Middle frontal gyrus (tissue), 1 donor: ENCODE data around the gene TAX1BP1.
"Not testable (repeated sequence)": the region's sequence is repeated elsewhere in the genome, so short reads cannot be mapped to it uniquely, and the experiment has no call there.

Experiments
- DNase-seq: peaks from one replicate; pipeline ENCODE4 v3.0.0-alpha.2; 2015; ENCODE audit warnings: low spot score; ENCODE audit errors: extremely low spot score

TAX1BP1 gene

DNA sequence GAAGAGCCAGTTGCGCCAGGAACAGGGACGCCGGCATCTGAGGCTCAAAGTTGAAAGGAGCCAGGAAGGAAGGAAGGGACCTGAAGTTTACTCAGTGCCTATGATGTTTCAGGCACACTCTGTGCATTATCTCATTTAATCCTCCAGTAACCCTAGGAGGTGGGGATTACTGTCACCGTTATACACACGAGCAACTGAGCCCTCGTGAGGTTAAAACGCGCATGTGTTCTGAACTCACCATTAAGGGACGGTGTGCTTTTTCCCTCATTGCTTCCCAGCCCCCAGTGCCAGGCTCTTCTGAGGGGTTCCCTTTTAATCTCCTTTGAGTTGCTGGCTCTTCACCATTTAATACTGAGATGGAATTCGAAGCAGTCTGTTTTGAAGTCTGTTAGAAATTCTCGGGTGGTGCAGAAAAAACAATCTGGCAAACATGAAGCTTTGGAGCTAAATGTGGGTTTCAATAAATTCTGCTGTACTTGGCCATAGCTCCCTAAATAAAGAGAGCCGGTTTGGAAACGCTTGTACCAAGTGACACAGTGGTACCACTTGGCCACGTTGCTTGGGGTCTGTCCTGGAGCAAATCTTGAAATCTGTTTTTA lies 102.2 kb downstream of the TAX1BP1 start:
- no peak for DNase-seq

DNA sequence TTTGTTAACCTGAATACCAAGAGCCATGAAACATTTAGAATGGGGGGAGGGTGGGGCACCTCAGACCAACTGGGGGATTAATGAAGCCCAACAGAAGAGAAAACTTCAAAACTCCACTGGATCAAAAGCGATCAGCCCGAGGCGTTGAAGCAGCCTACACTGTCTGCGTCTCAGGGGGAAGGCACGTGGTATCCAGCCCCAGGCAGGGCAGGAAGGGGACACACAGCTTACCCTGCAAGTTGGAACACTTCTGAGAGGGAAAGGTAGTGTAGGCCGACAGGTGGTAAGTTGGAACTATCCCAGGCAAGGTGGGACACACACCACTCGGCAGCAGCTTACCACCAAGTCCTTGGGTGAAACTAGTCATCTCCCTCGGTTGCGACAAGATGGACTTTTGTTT lies 102.9 kb downstream of the TAX1BP1 start:
- DNase-seq = no peak

DNA sequence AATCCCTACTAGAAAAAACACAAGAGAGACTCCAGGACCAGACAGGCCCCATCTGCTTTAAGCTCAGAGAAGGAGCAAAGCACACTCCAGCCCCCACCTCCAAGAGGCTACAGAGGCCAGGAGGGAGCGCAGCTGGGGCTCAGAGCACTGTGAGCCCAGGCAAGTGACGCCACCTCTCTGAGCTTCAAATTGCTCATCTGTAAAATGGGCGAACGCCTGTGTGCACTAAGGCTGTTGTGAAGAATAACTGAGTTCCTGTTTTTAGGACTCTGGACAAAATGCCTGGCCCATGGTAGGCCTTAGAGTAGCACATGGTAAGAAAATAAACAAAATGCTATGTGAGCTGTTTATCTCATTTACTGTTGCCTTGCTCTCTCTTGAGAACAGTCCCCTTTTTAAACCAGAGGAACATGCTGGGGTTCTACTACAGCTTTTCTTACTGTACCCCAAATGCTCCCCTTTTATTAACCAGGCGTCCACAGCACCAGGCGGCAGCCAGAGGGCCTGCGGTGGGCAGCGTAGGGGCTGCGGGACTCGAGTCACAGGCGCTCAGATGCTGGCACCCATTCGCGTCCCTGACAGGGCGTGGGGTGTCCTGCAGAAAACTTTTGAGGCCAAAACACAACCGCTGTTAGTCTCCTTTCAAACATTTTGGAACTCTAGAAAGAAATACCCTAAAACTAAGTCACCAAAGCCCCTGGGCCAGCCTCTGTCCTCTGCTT lies 103.8 kb downstream of the TAX1BP1 start:
- DNase-seq = no peak

GRCh38 chr7:27846388-27846787 lies 106.4 kb downstream of the TAX1BP1 start:
- no peak for DNase-seq

DNA sequence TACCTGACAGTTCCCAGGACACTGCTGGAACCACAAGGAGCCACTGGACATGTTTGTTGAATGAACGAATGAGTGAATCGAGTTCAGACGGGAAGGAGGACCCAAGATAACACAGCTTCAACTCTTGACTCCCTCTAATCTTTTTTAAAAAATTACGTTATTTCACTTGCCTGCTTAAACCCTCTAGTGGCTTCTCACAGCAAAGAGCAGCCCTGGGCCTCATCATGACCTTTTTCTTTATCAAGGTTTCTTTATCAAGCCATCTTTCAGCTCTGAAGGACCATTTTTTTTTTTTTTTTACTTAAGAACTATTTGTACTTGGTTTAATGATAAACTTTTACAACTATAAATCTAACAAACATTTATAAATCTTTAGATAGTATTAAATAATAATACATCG lies 110.6 kb downstream of the TAX1BP1 start:
- no peak for DNase-seq

GRCh38 chr7:27856703-27857485 lies 116.9 kb downstream of the TAX1BP1 start:
- DNase-seq = not testable (repeated sequence)

DNA sequence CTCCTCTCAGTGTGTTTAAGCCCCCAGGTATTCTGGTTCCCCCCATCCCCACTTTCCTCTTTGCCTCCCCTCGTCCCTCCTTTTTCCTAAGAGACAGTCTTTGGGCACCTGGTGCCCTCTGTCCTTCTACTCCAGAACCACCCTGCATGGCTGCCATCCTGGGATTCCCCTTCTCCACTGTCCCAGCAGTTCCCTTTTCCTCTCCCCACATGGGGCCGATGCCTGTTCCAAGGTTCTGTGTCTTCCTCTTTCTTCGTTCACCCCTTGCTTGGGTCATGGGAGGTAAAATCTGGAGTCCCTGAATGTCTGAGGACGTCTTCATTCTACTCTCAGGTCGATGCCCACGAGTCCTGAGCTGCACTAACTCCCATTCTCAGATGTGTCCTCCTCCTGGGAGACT lies 120.8 kb downstream of the TAX1BP1 start:
- no peak for DNase-seq

GRCh38 chr7:27861747-27862146 lies 121.8 kb downstream of the TAX1BP1 start:
- no peak for DNase-seq

- no peak for DNase-seq
These were observed 123.9 kb downstream of the TAX1BP1 start for GRCh38 chr7:27863880-27864279.

DNA sequence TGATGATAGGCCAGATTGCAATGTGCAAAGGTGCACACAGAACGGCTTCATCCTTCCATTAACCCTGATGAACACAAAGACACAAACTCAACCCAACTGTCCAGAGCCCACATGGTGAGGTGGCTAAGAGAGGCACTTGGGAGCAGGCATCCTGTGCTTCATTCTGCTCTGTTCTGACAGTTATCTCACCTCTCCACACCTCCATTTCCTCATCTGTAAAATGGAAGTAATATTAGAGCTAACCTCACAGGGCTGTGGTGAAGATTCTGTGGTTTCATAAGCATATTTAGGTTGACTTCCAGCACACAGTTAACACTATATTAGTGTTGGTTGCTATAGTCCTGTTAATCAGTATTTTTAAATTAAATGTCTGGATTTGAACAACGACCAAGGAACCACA lies 126.3 kb downstream of the TAX1BP1 start:
- DNase-seq = no peak

- no peak for DNase-seq
These were observed 127.1 kb downstream of the TAX1BP1 start for GRCh38 chr7:27866828-27867672.

DNA sequence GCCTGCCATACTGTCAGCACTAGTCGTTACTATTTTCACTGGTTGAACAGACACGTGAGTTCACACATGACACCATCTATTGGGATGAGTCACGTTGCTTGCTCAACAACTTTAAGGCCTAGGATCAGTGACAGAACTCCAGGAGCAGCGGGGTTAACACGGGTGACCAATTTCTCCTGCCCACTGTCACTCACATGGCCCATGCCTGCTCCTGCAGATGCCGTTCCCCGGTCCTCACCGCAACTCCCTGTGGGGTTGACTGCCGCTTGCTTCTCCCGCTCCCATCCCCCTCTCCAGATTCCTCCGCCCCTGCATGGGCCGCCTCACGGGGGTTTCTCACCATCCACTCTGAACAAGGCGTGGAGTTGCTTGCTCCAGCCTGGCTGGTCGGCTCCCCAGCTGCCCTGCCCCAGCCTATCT lies 128.2 kb downstream of the TAX1BP1 start:
- DNase-seq = no peak

DNA sequence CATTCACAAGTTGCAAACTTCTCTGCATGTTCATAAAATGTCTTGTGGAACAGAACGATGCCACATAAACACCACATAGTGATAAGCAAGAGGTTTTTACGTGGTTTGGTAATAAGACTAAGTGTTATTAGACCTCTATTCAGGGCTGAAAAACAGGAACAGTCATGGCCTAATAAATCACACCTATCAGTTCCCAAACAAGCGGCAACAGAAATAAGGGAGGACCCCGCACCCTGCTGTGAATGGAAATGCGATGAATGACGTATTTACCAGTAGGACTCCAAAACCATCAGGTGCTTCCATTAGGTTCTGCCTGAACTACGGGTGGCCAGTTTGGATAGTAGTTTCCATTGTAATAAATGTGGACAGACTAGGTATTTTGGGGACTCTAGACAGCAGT lies 129.1 kb downstream of the TAX1BP1 start:
- DNase-seq = no peak

DNA sequence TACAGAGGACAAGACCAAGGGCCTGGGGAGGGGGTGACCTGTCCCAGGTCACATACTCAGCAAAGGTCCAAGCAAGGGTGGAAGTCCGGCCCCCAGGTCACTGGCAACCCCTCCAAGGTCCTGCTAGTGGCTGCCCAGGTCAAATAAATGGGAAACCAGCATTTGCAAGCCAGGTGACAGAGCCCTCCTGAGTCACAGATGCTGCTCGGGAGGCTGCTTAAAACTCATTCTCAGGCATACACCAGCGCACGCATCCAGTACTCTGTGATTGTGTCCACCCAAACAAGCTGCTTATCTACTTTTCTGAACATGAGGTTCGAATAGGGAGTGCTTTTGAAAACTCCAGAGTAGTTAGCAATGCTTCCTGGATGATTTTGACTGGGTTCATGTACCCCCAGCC lies 130.6 kb downstream of the TAX1BP1 start:
- DNase-seq = no peak

DNA sequence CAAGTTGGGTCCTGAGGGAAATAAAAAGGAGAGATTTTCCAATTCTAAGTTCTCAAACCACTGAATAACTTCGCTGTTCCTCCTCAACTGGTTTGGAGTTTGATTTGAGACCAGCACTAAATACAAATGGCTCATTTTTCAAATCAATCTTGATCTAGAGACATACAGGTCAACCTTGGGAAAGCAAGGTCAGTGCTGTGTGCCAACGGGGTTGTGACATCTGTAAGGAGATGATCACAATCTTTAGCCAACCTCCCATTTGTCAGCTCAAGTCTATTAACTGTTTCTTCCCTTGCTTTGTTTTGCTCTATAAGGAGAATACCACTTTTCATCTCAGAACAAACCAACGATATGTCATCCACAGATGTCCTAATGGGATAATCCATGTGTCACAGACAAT lies 131.1 kb downstream of the TAX1BP1 start:
- DNase-seq = no peak

- no peak for DNase-seq
These were observed 131.9 kb downstream of the TAX1BP1 start for GRCh38 chr7:27871866-27872265.

DNA sequence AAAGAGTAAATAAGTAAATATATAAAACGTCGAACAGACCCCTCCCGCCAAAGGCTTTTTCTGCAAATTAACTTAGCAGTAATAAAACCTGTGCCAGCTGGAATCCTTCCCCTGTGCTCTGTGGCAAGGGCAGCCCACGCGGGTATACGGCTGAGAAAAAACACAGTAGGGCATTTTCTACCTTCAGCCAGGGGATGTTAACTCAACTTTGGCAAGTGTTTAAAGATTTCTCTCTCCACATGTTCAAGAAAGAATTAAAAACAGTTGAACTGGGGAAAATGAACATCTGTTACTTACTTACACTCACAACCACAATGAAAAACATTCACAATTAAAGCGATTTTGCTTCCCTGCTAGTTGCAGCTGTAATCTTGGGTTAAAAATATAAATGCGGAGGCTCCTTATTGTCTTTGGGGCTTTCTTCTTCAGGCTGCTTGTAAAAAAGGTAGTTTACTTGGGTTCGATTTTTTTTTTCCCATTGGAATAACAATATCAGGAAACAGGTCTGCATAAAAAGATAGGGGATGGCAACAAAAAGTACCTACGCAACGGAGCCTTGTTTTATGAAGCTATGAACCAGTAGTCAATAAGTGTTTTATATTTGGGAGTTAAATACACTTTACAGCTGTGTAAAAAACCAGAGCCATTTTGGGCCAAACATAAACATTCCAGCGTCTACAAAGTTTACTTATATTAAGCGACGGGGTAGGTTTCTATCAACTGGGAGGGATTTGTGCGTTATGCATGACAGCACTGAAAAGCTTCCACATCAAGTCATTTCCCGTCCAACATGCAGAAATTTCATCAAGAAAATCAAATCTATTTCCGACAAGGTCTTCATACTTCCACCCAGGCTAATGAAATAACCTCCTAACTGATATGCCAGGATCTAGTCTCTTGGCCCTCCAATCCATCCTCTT lies 132.7 kb downstream of the TAX1BP1 start:
- DNase-seq = no peak

- no peak for DNase-seq
These were observed 134.3 kb downstream of the TAX1BP1 start for GRCh38 chr7:27873981-27874957.

GRCh38 chr7:27875061-27875460 lies 135.1 kb downstream of the TAX1BP1 start:
- no peak for DNase-seq
